Trophoblast cell (in vitro differentiated cells and primary cell): ENCODE data around the gene ARHGAP4.

Experiments used
- DNase-seq, 2 donors: peaks; one replicate each; pipeline ENCODE4 v3.0.0-alpha.2; 2016
- H2AFZ ChIP-seq: 2 replicates; pipeline ENCODE4 v1.6.1; 2013; ENCODE audit warnings: low read length, moderate library complexity, mild to moderate bottlenecking; ENCODE audit not compliant: insufficient read depth, poor library complexity
- H2AK5ac ChIP-seq: 2 replicates; pipeline ENCODE4 v1.6.1; 2013; ENCODE audit warnings: mild to moderate bottlenecking, low read length
- H2BK120ac ChIP-seq: 2 replicates; pipeline ENCODE4 v1.6.1; 2013; ENCODE audit warnings: low read length, mild to moderate bottlenecking, moderate library complexity; ENCODE audit not compliant: insufficient read depth, poor library complexity
- H2BK12ac ChIP-seq: 2 replicates; pipeline ENCODE4 v1.6.1; 2013; ENCODE audit warnings: mild to moderate bottlenecking, low read length, moderate library complexity
- H2BK5ac ChIP-seq: 2 replicates; pipeline ENCODE4 v1.6.1; 2013; ENCODE audit warnings: low read length, low read depth, moderate library complexity, mild to moderate bottlenecking; ENCODE audit not compliant: poor library complexity
- H3K14ac ChIP-seq: 2 replicates; pipeline ENCODE4 v1.6.1; 2013; ENCODE audit warnings: mild to moderate bottlenecking, low read length
- H3K18ac ChIP-seq: 2 replicates; pipeline ENCODE4 v1.6.1; 2013; ENCODE audit warnings: mild to moderate bottlenecking, low read length
- H3K23ac ChIP-seq: 2 replicates; pipeline ENCODE4 v1.6.1; 2013; ENCODE audit warnings: low read length
- H3K27ac ChIP-seq: 2 replicates; pipeline ENCODE4 v1.5.1; 2013; ENCODE audit warnings: low read depth, mild to moderate bottlenecking, inconsistent platforms, low read length, moderate library complexity
- H3K27me3 ChIP-seq: 2 replicates; pipeline ENCODE4 v1.6.1; 2013; ENCODE audit warnings: inconsistent platforms, mild to moderate bottlenecking, low read length, moderate library complexity; ENCODE audit not compliant: insufficient read depth
- H3K36me3 ChIP-seq, 2 experiments: 1 replicate in 1 of 2; 2 replicates in 1 of 2; pipeline ENCODE4 v1.6.1; 2013; ENCODE audit warnings: low read length in 2 of 2, mild to moderate bottlenecking in 2 of 2, moderate library complexity in 1 of 2; ENCODE audit not compliant: insufficient read depth in 2 of 2, control insufficient read depth in 1 of 2
- H3K4ac ChIP-seq: 2 replicates; pipeline ENCODE4 v1.6.1; 2013; ENCODE audit warnings: low read depth, mild to moderate bottlenecking, low read length, moderate library complexity
- H3K4me1 ChIP-seq, 2 experiments: 1 replicate in 1 of 2; 2 replicates in 1 of 2; pipeline ENCODE4 v1.6.1; 2013; ENCODE audit warnings: low read length in 2 of 2, mild to moderate bottlenecking in 2 of 2, moderate library complexity in 1 of 2; ENCODE audit not compliant: insufficient read depth in 2 of 2, control insufficient read depth in 1 of 2
- H3K4me2 ChIP-seq: 2 replicates; pipeline ENCODE4 v1.6.1; 2013; ENCODE audit warnings: inconsistent platforms, mild to moderate bottlenecking, low read length, moderate library complexity
- H3K4me3 ChIP-seq: 2 replicates; pipeline ENCODE4 v1.5.1; 2013; ENCODE audit warnings: mild to moderate bottlenecking, low read depth, low read length, inconsistent platforms
- H3K79me1 ChIP-seq: one replicate; pipeline ENCODE4 v1.6.1; 2013; ENCODE audit warnings: low read length
- H3K79me2 ChIP-seq: 2 replicates; pipeline ENCODE4 v1.6.1; 2013; ENCODE audit warnings: low read length, mild to moderate bottlenecking; ENCODE audit not compliant: control insufficient read depth, insufficient read depth, poor library complexity
- H3K9ac ChIP-seq: 2 replicates; pipeline ENCODE4 v1.6.1; 2013; ENCODE audit warnings: mild to moderate bottlenecking, low read length
- H3K9me3 ChIP-seq: 2 replicates; pipeline ENCODE4 v1.6.1; 2013; ENCODE audit warnings: low read depth, mild to moderate bottlenecking, control low read depth, inconsistent platforms, low read length; ENCODE audit not compliant: insufficient read depth
- H4K12ac ChIP-seq: 2 replicates; pipeline ENCODE4 v1.6.1; 2013; ENCODE audit warnings: low read depth, mild to moderate bottlenecking, low read length, moderate library complexity
- H4K8ac ChIP-seq: 2 replicates; pipeline ENCODE4 v1.6.1; 2013; ENCODE audit warnings: low read depth, mild to moderate bottlenecking, low read length, moderate library complexity
- H4K91ac ChIP-seq: one replicate; pipeline ENCODE4 v1.6.1; 2013; ENCODE audit warnings: low read depth, mild to moderate bottlenecking, low read length, moderate library complexity
- WGBS: extraction: QIAGEN DNeasy Blood & Tissue Kit; methylation state at CpG from one replicate; pipeline ENCODE4 v1.1.7; 2013; ENCODE audit warnings: missing lambda C conversion rate; ENCODE audit not compliant: insufficient read length, insufficient coverage; ENCODE audit errors: extremely low coverage; 5-methylcytosine and 5-hydroxymethylcytosine counted together

The ARHGAP4 gene

GRCh38 chrX:153951683-153952372, 25.8 kb upstream of the ARHGAP4 start:
- Histone ChIP-seq H4K91ac (no peak overlapping the region), H3K79me1 (no peaks in the 10 kb centered on the region), H3K18ac (no peak overlapping the region), H3K14ac (no peak overlapping the region), H2AFZ (no peak overlapping the region), H3K4me1 (no peaks in the 10 kb centered on the region), H3K23ac (no peak overlapping the region), H3K36me3 (peaks cover 85 to 90% of the 10 kb centered on the region in 2 experiments), H2BK12ac (no peak overlapping the region), H2AK5ac (no peak overlapping the region), H3K4me3 (no peak overlapping the region), H3K4ac (no peak overlapping the region), H3K79me2 (no peaks in the 10 kb centered on the region), H2BK5ac (no peak overlapping the region), H3K9me3 (no peaks in the 10 kb centered on the region), H4K8ac (no peak overlapping the region), H3K9ac (no peak overlapping the region), H3K4me2 (no peak overlapping the region), H4K12ac (no peak overlapping the region), H3K27ac (no peak overlapping the region), H3K27me3 (no peaks in the 10 kb centered on the region), H2BK120ac (no peak overlapping the region)
- DNase-seq, result no peak
- whole genome bisulfite sequencing, result no CpG with 5 or more reads among the region's 28 CpGs

- no peak overlapping the region for H2BK5ac ChIP-seq
- no peaks in the 10 kb centered on the region for H3K27me3 ChIP-seq
- H2BK12ac ChIP-seq, result no peak overlapping the region
- no peaks in the 10 kb centered on the region for H3K4me1 ChIP-seq
- H3K4me2 ChIP-seq, result no peak overlapping the region
- no peak overlapping the region for H4K91ac ChIP-seq
- H3K36me3 ChIP-seq, result peaks cover 71 to 74% of the 10 kb centered on the region in 2 experiments
- H4K12ac ChIP-seq, result no peak overlapping the region
- no peak overlapping the region for H3K23ac ChIP-seq
- no peaks in the 10 kb centered on the region for H3K79me2 ChIP-seq
- H3K4me3 ChIP-seq, result no peak overlapping the region
- H3K14ac ChIP-seq, result no peak overlapping the region
- no peak overlapping the region for H3K27ac ChIP-seq
- no peaks in the 10 kb centered on the region for H3K79me1 ChIP-seq
- no peak overlapping the region for H2BK120ac ChIP-seq
- H2AK5ac ChIP-seq, result no peak overlapping the region
- WGBS, result no CpG with 5 or more reads among the region's 19 CpGs
- H4K8ac ChIP-seq, result no peak overlapping the region
- H2AFZ ChIP-seq, result no peak overlapping the region
- no peak overlapping the region for H3K4ac ChIP-seq
- peak in 1 of 2 donors; percentile 19 for DNase-seq
- H3K9me3 ChIP-seq, result no peaks in the 10 kb centered on the region
- H3K18ac ChIP-seq, result no peak overlapping the region
- no peak overlapping the region for H3K9ac ChIP-seq
Observed at GRCh38 chrX:153950127-153950526, 24.1 kb upstream of the ARHGAP4 start.

GRCh38 chrX:153948847-153949805, 23.1 kb upstream of the ARHGAP4 start:
- no peak overlapping the region for H3K4me2 ChIP-seq
- peaks cover 0 to 2% of the 10 kb centered on the region in 2 experiments for H3K4me1 ChIP-seq
- H2BK5ac ChIP-seq, result no peak overlapping the region
- H3K4me3 ChIP-seq, result no peak overlapping the region
- no peak overlapping the region for H3K27ac ChIP-seq
- H3K18ac ChIP-seq, result no peak overlapping the region
- H3K79me2 ChIP-seq, result no peaks in the 10 kb centered on the region
- H4K12ac ChIP-seq, result no peak overlapping the region
- no peak overlapping the region for H4K91ac ChIP-seq
- H3K9ac ChIP-seq, result no peak overlapping the region
- no peaks in the 10 kb centered on the region for H3K9me3 ChIP-seq
- H2AK5ac ChIP-seq, result no peak overlapping the region
- no peak overlapping the region for H3K4ac ChIP-seq
- H3K36me3 ChIP-seq, result peaks cover 61 to 64% of the 10 kb centered on the region in 2 experiments
- DNase-seq, result no peak
- no peak overlapping the region for H3K14ac ChIP-seq
- H3K27me3 ChIP-seq, result no peaks in the 10 kb centered on the region
- H2BK12ac ChIP-seq, result no peak overlapping the region
- H2AFZ ChIP-seq, result no peak overlapping the region
- H3K23ac ChIP-seq, result no peak overlapping the region
- H2BK120ac ChIP-seq, result no peak overlapping the region
- no peaks in the 10 kb centered on the region for H3K79me1 ChIP-seq
- no peak overlapping the region for H4K8ac ChIP-seq
- whole genome bisulfite sequencing, result no CpG with 5 or more reads among the region's 30 CpGs

- no peak overlapping the region for H2BK120ac ChIP-seq
- no peak overlapping the region for H3K14ac ChIP-seq
- DNase-seq, result no peak
- no peak overlapping the region for H3K4ac ChIP-seq
- H3K79me1 ChIP-seq, result no peaks in the 10 kb centered on the region
- H3K4me1 ChIP-seq, result peaks cover 0 to 2% of the 10 kb centered on the region in 2 experiments
- no peak overlapping the region for H2AK5ac ChIP-seq
- H3K27ac ChIP-seq, result no peak overlapping the region
- no peak overlapping the region for H4K12ac ChIP-seq
- no peak overlapping the region for H2BK12ac ChIP-seq
- H3K4me2 ChIP-seq, result no peak overlapping the region
- no peak overlapping the region for H4K8ac ChIP-seq
- H2AFZ ChIP-seq, result no peak overlapping the region
- H2BK5ac ChIP-seq, result no peak overlapping the region
- peaks cover 50 to 53% of the 10 kb centered on the region in 2 experiments for H3K36me3 ChIP-seq
- no CpG with 5 or more reads among the region's 10 CpGs for WGBS
- no peaks in the 10 kb centered on the region for H3K79me2 ChIP-seq
- H3K18ac ChIP-seq, result no peak overlapping the region
- H3K4me3 ChIP-seq, result no peak overlapping the region
- H3K23ac ChIP-seq, result no peak overlapping the region
- H3K9me3 ChIP-seq, result no peaks in the 10 kb centered on the region
- no peaks in the 10 kb centered on the region for H3K27me3 ChIP-seq
- H4K91ac ChIP-seq, result no peak overlapping the region
- no peak overlapping the region for H3K9ac ChIP-seq
Observed at GRCh38 chrX:153948002-153948466, 22.0 kb upstream of the ARHGAP4 start.
